Keratinocyte (primary cell): Measurements from ENCODE around the gene ACVR1.

Source experiments
- EZH2 ChIP-seq: IDR thresholded peaks from one replicate; pipeline ENCODE4 v1.6.1; 2012; ENCODE audit warnings: inconsistent platforms, mild to moderate bottlenecking, low read length, moderate library complexity
- TF ChIP-seq, protein P1 (sequence below), 3 experiments: IDR thresholded peaks in 1 of 3; conservative IDR thresholded peaks in 1 of 3; optimal IDR thresholded peaks in 1 of 3; 2 replicates in 2 of 3; 3 replicates in 1 of 3; pipeline versions ENCODE3 to v1.5.1; 2011; ENCODE audit warnings: low read length in 3 of 3, mild to moderate bottlenecking in 3 of 3, moderate library complexity in 2 of 3, control low read depth in 1 of 3, inconsistent platforms in 1 of 3; ENCODE audit not compliant: insufficient read depth in 2 of 3; ENCODE audit errors: extremely low read depth in 1 of 3

DNA sequence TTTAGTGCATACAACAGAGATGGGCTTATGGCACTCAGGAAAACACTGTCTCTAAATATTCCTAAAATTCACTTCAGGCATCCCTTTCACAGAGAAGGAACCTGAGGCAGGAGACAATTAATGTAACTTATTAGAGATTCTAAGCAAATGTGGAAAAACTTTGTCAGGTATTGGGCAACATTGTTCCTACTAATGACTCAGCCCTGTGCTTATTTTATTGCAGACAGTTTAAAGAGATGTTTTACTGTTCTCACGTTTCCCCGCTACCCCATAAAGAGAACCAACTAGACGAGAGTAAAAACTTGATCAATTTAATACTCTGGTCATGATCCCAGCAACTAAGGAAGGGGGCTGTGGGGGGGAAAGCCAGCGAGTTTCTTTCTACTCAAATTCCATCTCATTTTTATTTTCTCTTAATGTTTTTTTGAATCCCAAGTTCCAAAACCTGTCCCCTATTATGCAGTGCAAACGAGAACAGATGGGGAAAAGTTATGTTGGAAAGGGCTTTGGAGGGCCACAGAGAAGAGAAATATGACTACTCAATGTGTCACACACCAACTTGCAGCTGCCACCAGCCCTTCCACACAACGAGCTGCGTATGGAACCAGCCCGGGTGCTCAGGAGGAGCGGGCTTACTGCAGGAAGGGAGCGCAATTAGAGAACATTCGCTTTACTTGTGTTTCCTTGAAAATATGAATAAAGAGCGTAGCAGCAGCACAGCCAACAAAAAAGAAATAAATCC lies 18.7 kb upstream of the ACVR1 start:
- TF ChIP-seq, protein P1, sequence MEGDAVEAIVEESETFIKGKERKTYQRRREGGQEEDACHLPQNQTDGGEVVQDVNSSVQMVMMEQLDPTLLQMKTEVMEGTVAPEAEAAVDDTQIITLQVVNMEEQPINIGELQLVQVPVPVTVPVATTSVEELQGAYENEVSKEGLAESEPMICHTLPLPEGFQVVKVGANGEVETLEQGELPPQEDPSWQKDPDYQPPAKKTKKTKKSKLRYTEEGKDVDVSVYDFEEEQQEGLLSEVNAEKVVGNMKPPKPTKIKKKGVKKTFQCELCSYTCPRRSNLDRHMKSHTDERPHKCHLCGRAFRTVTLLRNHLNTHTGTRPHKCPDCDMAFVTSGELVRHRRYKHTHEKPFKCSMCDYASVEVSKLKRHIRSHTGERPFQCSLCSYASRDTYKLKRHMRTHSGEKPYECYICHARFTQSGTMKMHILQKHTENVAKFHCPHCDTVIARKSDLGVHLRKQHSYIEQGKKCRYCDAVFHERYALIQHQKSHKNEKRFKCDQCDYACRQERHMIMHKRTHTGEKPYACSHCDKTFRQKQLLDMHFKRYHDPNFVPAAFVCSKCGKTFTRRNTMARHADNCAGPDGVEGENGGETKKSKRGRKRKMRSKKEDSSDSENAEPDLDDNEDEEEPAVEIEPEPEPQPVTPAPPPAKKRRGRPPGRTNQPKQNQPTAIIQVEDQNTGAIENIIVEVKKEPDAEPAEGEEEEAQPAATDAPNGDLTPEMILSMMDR (optimal IDR thresholded peaks at IDR 0.05 in 1 of 3, IDR thresholded peaks at IDR 0.05 in 1 of 3, conservative IDR thresholded peaks at IDR 0.05 in 1 of 3; ENCODE audit: extremely low read depth in 1 of 3, insufficient read depth in 2 of 3, low read length in 3 of 3) = no peak
- TF ChIP-seq EZH2 = no peak
